Mesendoderm (in vitro differentiated cells): ENCODE measurements around the gene TADA2A. TPM values are rescaled to one million over a fixed set of nuclear protein-coding genes. Genes with fewer than 3 reads are reported as not detected.

Experiments used
- DNase-seq: peaks from one replicate; pipeline ENCODE4 v3.0.0; 2013
- H2AK5ac ChIP-seq: 2 replicates; pipeline ENCODE4 v1.6.1; 2013; ENCODE audit warnings: low read length, inconsistent platforms
- H2BK120ac ChIP-seq: 2 replicates; pipeline ENCODE4 v1.6.1; 2013; ENCODE audit warnings: low read depth, mild to moderate bottlenecking, low read length, moderate library complexity, mixed read lengths
- H2BK15ac ChIP-seq: replicated peaks from 2 replicates; pipeline ENCODE4 v1.6.1; 2013; ENCODE audit warnings: low read depth, mild to moderate bottlenecking, moderate library complexity
- H2BK5ac ChIP-seq: 2 replicates; pipeline ENCODE4 v1.6.1; 2013; ENCODE audit warnings: low read length, inconsistent platforms
- H3K18ac ChIP-seq: 2 replicates; pipeline ENCODE4 v1.6.1; 2013; ENCODE audit warnings: mild to moderate bottlenecking, low read length, mixed read lengths
- H3K23ac ChIP-seq: one replicate; pipeline ENCODE4 v1.6.1; 2013; ENCODE audit warnings: low read length
- H3K27ac ChIP-seq: 2 replicates; pipeline ENCODE4 v1.5.1; 2013; ENCODE audit warnings: low read depth, mild to moderate bottlenecking, inconsistent platforms, low read length, moderate library complexity
- H3K27me3 ChIP-seq: 2 replicates; pipeline ENCODE4 v1.6.1; 2013; ENCODE audit warnings: low read length, control low read depth, mild to moderate bottlenecking, inconsistent platforms; ENCODE audit not compliant: insufficient read depth, poor library complexity
- H3K36me3 ChIP-seq: 2 replicates; pipeline ENCODE4 v1.6.1; 2013; ENCODE audit warnings: low read length, inconsistent platforms; ENCODE audit not compliant: control insufficient read depth, insufficient read depth
- H3K4ac ChIP-seq: one replicate; pipeline ENCODE4 v1.6.1; 2013; ENCODE audit warnings: low read depth, mild to moderate bottlenecking, low read length, moderate library complexity
- H3K4me1 ChIP-seq: 2 replicates; pipeline ENCODE4 v1.6.1; 2013; ENCODE audit warnings: low read depth, low read length, inconsistent platforms; ENCODE audit not compliant: control insufficient read depth
- H3K4me2 ChIP-seq: 2 replicates; pipeline ENCODE4 v1.6.1; 2013; ENCODE audit warnings: low read length
- H3K4me3 ChIP-seq: 2 replicates; pipeline ENCODE4 v1.5.1; 2013; ENCODE audit warnings: mild to moderate bottlenecking, low read length
- H3K56ac ChIP-seq: one replicate; pipeline ENCODE4 v1.6.1; 2013; ENCODE audit warnings: low read length
- H3K79me1 ChIP-seq: 2 replicates; pipeline ENCODE4 v1.6.1; 2013; ENCODE audit warnings: low read length, inconsistent platforms
- H3K79me2 ChIP-seq: 2 replicates; pipeline ENCODE4 v1.6.1; 2013; ENCODE audit warnings: mild to moderate bottlenecking, low read length; ENCODE audit not compliant: control insufficient read depth, insufficient read depth
- H3K9ac ChIP-seq: 2 replicates; pipeline ENCODE4 v1.6.1; 2013; ENCODE audit warnings: low read length, inconsistent platforms
- H4K5ac ChIP-seq: one replicate; pipeline ENCODE4 v1.6.1; 2013; ENCODE audit warnings: low read length
- H4K8ac ChIP-seq: one replicate; pipeline ENCODE4 v1.6.1; 2013; ENCODE audit warnings: low read depth, mild to moderate bottlenecking, control low read depth, low read length, moderate library complexity
- WGBS: extraction: QIAGEN DNeasy Blood & Tissue Kit; methylation state at CpG from one replicate; pipeline ENCODE4 v1.1.7; 2013; ENCODE audit warnings: low lambda C conversion rate, missing lambda C conversion rate; ENCODE audit not compliant: insufficient coverage; ENCODE audit errors: extremely low coverage; 5-methylcytosine and 5-hydroxymethylcytosine counted together
- polyA plus RNA-seq, 2 experiments: library from polyadenylated mRNA; stranded (reverse); fragments of 200-250 nt; gene quantifications; one replicate each; pipeline ENCODE4 v1.2.3, GENCODE V29; 2013

TADA2A gene, protein sequence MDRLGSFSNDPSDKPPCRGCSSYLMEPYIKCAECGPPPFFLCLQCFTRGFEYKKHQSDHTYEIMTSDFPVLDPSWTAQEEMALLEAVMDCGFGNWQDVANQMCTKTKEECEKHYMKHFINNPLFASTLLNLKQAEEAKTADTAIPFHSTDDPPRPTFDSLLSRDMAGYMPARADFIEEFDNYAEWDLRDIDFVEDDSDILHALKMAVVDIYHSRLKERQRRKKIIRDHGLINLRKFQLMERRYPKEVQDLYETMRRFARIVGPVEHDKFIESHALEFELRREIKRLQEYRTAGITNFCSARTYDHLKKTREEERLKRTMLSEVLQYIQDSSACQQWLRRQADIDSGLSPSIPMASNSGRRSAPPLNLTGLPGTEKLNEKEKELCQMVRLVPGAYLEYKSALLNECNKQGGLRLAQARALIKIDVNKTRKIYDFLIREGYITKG
- polyA plus RNA-seq (2013, experiment 1 of 2) = 18.4 TPM
- 17.6 TPM for polyA plus RNA-seq (2013, experiment 2 of 2)

DNA sequence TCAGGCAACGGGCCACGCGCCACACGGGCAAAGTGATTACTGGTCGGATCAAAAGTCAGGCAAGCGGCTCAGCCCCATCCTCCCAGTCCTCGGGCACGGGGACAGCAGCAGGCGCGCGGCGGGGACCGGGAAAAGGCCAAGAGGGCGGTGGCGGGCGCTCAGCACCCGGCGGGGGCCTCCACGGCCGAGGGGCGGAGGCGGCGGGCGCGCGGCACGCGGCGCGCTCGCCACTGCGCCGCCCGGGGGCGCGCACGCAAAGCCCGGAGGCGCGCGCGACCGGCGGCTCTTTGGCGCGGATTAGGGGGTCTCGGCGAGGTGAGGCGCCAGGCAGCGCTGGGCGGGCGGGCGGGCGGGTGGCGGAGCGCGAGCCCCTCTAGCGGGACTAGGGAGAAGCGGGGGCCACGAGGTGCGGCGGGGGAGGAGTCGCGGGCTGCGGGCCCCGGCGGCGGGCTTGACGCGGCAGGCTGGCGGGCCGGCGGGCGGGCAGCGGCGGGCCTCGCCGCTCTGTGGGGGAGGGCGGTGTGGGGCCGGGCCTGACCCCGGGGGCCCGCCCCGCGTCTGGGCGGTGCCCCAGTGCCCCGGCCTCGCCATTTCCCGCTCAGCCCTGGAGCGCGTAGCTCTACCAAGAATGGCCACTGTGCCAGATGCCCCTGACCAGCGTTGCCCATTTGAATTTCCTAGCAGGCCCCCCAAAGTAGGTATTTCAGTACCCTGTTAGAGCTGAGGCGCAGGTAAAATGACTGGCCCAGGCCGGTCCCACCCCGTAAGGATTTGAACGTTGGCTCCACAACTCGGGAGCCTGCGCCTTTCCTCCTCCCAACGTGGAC lies at the start of gene TADA2A, which contains the start of gene ACACA:
TSS of gene TADA2A (plus strand) at position 252 of the 827 bp plus-strand sequence. CDS start 4,480 bp downstream, outside the sequence.
TSS of gene ACACA (minus strand) at position 202 of the 827 bp plus-strand sequence. CDS start 537 bp downstream, outside the sequence.
- H2BK5ac ChIP-seq = peak within 1 kb of the TSS; percentile 65
- no peaks in the 10 kb centered on the region for H3K36me3 ChIP-seq
- H3K23ac ChIP-seq = peak within 1 kb of the TSS; percentile 100
- H4K5ac ChIP-seq = peak within 1 kb of the TSS; percentile 97
- no peaks in the 10 kb centered on the region for H3K79me1 ChIP-seq
- H3K9ac ChIP-seq = peak within 1 kb of the TSS; percentile 94
- H3K4me2 ChIP-seq = peak within 1 kb of the TSS; percentile 94
- peak within 1 kb of the TSS; percentile 23 for H3K4ac ChIP-seq
- H3K4me3 ChIP-seq = peak within 1 kb of the TSS; percentile 81
- H3K79me2 ChIP-seq = no peaks in the 10 kb centered on the region
- peak within 1 kb of the TSS; percentile 0 for H4K8ac ChIP-seq
- H3K27ac ChIP-seq = peak within 1 kb of the TSS; percentile 91
- no CpG with 5 or more reads among the region's 98 CpGs for WGBS
- H2BK120ac ChIP-seq = peak within 1 kb of the TSS; percentile 45
- H2AK5ac ChIP-seq = no peak within 1 kb of the TSS
- no peaks in the 10 kb centered on the region for H3K27me3 ChIP-seq
- DNase-seq = peak; percentile 84
- peak within 1 kb of the TSS; percentile 78 for H3K18ac ChIP-seq
- no peaks in the 10 kb centered on the region for H3K4me1 ChIP-seq
- H2BK15ac ChIP-seq = no peak within 1 kb of the TSS
- H3K56ac ChIP-seq = peak within 1 kb of the TSS; percentile 100

- Histone ChIP-seq H3K79me2 (peaks cover 44% of the 10 kb centered on the region), H3K23ac (peak overlapping the region; percentile 51), H4K8ac (no peak overlapping the region), H3K18ac (peak overlapping the region; percentile 62), H2AK5ac (peak overlapping the region; percentile 94), H3K27ac (peak overlapping the region; percentile 94), H3K9ac (peak overlapping the region; percentile 95), H3K4me3 (peak overlapping the region; percentile 87), H3K36me3 (no peaks in the 10 kb centered on the region), H2BK120ac (no peak overlapping the region), H2BK5ac (peak overlapping the region; percentile 83), H4K5ac (no peak overlapping the region), H2BK15ac (no peak overlapping the region), H3K79me1 (peaks cover 4% of the 10 kb centered on the region), H3K27me3 (no peaks in the 10 kb centered on the region), H3K56ac (peak overlapping the region; percentile 95), H3K4me1 (peaks cover 7% of the 10 kb centered on the region), H3K4me2 (peak overlapping the region; percentile 93), H3K4ac (peak overlapping the region; percentile 27)
- no CpG with 5 or more reads among the region's 21 CpGs for WGBS
- DNase-seq = peak; percentile 96
Observed at GRCh38 chr17:37358098-37358829, 48.4 kb upstream of the TADA2A start.

DNA sequence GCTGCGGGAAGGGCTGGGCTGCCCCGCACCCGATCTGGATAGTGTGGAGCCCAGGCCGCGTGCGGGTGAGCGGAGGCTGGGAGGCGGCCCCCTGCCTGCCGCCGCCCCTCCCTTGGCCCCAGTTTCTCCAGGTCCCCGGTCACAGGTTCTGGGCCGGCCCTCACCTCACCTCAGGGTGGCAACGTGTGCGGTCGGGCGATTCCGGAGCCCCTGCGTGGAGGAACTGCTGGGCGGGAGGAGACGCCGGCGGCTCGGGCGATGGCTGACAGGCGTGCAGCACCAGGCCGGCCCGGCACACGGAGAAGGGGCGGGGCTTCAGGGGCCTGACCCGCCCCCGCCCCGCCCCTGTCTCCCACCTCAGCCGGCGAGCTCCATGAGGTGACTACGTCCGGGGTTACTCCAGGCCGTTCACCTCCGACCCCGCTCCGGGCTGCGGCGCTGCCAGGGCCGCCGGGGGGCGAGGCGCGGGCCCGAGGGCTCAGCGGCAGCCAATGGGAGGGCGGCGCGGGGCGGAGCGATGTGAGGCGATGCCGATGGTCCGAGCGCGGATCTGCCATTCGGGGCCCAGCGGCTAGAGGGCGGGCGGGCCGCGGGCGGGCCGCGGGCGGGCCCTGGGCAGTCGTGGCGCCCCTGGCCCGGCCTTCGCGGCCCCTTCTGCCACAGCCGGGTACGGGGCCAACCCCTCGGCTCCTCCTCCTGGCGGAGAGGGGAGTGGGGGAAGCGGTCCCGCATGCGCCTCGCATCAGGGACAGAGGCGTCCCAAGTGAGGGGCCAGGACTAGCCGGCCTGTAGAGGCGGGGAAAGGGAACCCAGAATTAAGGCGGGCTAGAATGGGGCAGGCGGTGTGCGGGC lies 47.6 kb upstream of the TADA2A start:
- H3K4me2 ChIP-seq = peak overlapping the region; percentile 93
- no peak overlapping the region for H2BK15ac ChIP-seq
- H3K56ac ChIP-seq = peak overlapping the region; percentile 95
- H3K4me1 ChIP-seq = peaks cover 7% of the 10 kb centered on the region
- H3K23ac ChIP-seq = peak overlapping the region; percentile 66
- H3K18ac ChIP-seq = peak overlapping the region; percentile 88
- no peak overlapping the region for H4K8ac ChIP-seq
- WGBS = no CpG with 5 or more reads among the region's 88 CpGs
- H2BK120ac ChIP-seq = peak overlapping the region; percentile 46
- peak; percentile 99 for DNase-seq
- no peaks in the 10 kb centered on the region for H3K27me3 ChIP-seq
- peaks cover 4% of the 10 kb centered on the region for H3K79me1 ChIP-seq
- H3K36me3 ChIP-seq = no peaks in the 10 kb centered on the region
- H3K4ac ChIP-seq = peak overlapping the region; percentile 27
- H3K4me3 ChIP-seq = peak overlapping the region; percentile 87
- H4K5ac ChIP-seq = no peak overlapping the region
- peak overlapping the region; percentile 95 for H3K9ac ChIP-seq
- peak overlapping the region; percentile 94 for H3K27ac ChIP-seq
- no peak overlapping the region for H2AK5ac ChIP-seq
- peaks cover 38% of the 10 kb centered on the region for H3K79me2 ChIP-seq
- H2BK5ac ChIP-seq = peak overlapping the region; percentile 83

DNA sequence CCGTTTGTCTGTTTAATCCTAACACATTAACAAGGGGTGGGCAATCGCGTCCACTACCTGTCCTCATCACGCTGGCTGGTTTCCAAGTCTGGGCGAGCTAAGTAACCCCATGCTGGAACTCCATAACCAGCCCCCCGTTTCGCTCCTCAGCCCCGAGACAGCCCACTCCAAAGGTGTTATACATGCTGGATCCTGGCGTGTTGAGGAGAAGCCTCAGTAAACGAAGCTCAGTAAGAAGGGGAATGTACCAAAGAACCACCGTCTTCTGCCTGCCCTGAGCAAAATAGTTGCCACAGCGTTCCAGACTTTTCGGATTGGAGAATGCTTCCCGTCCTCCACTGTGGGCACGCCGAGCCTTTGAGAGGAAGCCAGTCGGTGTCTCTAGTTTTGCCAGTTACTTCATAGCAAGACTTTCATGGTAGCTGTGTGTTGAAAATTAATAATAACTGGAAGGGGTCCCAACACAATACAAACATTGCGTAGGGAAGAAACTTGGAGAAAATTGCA lies 47.0 kb upstream of the TADA2A start:
- Histone ChIP-seq H3K79me1 (peaks cover 4% of the 10 kb centered on the region), H2BK120ac (peak overlapping the region; percentile 46), H2BK5ac (peak overlapping the region; percentile 79), H3K4me3 (no peak overlapping the region), H3K9ac (peak overlapping the region; percentile 78), H3K27ac (peak overlapping the region; percentile 79), H3K79me2 (peaks cover 31% of the 10 kb centered on the region), H3K23ac (peak overlapping the region; percentile 66), H4K5ac (no peak overlapping the region), H3K27me3 (no peaks in the 10 kb centered on the region), H3K36me3 (no peaks in the 10 kb centered on the region), H2AK5ac (no peak overlapping the region), H3K4me1 (peaks cover 7% of the 10 kb centered on the region), H3K18ac (peak overlapping the region; percentile 88), H2BK15ac (peak overlapping the region; percentile 89), H3K56ac (peak overlapping the region; percentile 87), H3K4me2 (peak overlapping the region; percentile 23), H4K8ac (no peak overlapping the region), H3K4ac (peak overlapping the region; percentile 66)
- WGBS = no CpG with 5 or more reads among the region's 18 CpGs
- peak; percentile 13 for DNase-seq
